Suprapubic skin (tissue), 4 donors: ENCODE results near the gene TLL1. TPM values are rescaled to one million over a fixed set of nuclear protein-coding genes. Genes with fewer than 3 reads are reported as not detected.

ENCODE experiments used
- DNase-seq, 2 donors: peaks; one replicate each; pipeline ENCODE4 v3.0.0-alpha.2; 2019; ENCODE audit warnings: low spot score in 2 of 2
- H3K27ac ChIP-seq: fragments of 200-600 bp; sonication (generic); one replicate; pipeline ENCODE4 v1.5.1; 2019
- H3K27me3 ChIP-seq: fragments of 200-600 bp; sonication (generic); one replicate; pipeline ENCODE4 v1.5.1; 2019
- H3K36me3 ChIP-seq: fragments of 200-600 bp; sonication (generic); one replicate; pipeline ENCODE4 v1.5.1; 2019
- H3K4me1 ChIP-seq: fragments of 200-600 bp; sonication (generic); one replicate; pipeline ENCODE4 v1.5.1; 2019
- H3K4me3 ChIP-seq: fragments of 200-600 bp; sonication (generic); one replicate; pipeline ENCODE4 v1.5.1; 2019; ENCODE audit warnings: mild to moderate bottlenecking
- H3K9me3 ChIP-seq: fragments of 200-600 bp; sonication (generic); one replicate; pipeline ENCODE4 v1.5.1; 2019
- EP300 ChIP-seq: sonication (generic); formaldehyde crosslinking; IDR thresholded peaks from one replicate; pipeline ENCODE4 v1.6.1; 2017; ENCODE audit warnings: antibody characterized with exemption
- POLR2A ChIP-seq, 2 donors: fragments of 450-650 bp; IDR thresholded peaks; one replicate each; pipeline ENCODE4 v1.6.1; 2017; ENCODE audit warnings: antibody characterized with exemption in 2 of 2, mild to moderate bottlenecking in 2 of 2, moderate library complexity in 2 of 2
- POLR2AphosphoS5 ChIP-seq, 3 donors: sonication (generic); formaldehyde crosslinking; IDR thresholded peaks; one replicate each; pipeline ENCODE4 v1.6.1; 2017; ENCODE audit warnings: antibody characterized with exemption in 3 of 3
- WGBS: methylation state at CpG from one replicate; pipeline ENCODE4 v1.1.5; 2018; 5-methylcytosine and 5-hydroxymethylcytosine counted together
- total RNA-seq, 4 donors: library from RNA; depleted of rRNA; stranded (reverse); fragments of >200 nt; gene quantifications; one replicate each; pipeline ENCODE4 v1.1.0, GENCODE V29; 2016
- TF ChIP-seq, protein P1 (sequence below), 2 donors: fragments of 200-600 bp in 1 of 2; fragments of 450-650 bp in 1 of 2; sonication (generic) in 1 of 2; IDR thresholded peaks; one replicate each; pipeline ENCODE4 v1.5.1; 2016 to 2019; ENCODE audit warnings: antibody characterized with exemption in 2 of 2, mild to moderate bottlenecking in 1 of 2, moderate library complexity in 1 of 2

The TLL1 gene
- total RNA-seq, 4 donors from 2014 or later, result 6.4 to 12.9 (median 8.6) TPM

DNA sequence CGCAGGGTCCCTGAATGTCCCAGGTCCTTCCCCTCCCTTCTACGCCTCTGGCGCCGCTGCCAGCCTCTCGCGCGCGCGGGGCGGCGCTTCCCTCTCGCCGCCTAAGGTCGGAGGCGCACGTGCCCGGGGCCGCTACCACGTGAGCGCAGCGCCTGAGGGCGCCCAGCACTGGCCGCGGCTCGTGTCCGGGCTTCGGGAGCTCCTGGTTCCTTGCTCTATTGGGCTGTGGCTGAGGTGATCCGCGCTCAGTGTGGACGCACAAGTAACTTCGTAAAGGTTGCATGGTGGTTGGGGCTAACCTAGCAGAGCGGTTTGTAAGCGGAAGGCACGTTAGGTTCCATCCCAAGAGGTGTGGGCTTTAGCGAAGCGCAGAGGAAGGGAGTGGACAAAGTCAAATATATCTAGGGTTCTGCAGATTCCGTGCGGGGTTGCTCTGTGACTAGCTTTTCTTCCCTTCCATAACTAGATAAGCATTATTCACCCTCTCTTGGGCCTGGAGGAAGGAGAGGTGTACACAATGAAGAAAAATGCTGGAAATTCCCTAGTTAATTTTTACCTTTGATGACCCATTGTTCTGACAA, 1.8 kb downstream of the TLL1 start:
- peaks cover 19% of the 10 kb centered on the region for H3K27me3 ChIP-seq
- 25% methylated on average over 19 of the region's 38 CpGs for WGBS
- H3K9me3 ChIP-seq, result no peaks in the 10 kb centered on the region
- peak overlapping the region; percentile 72 for H3K4me3 ChIP-seq
- H3K27ac ChIP-seq, result peak overlapping the region; percentile 74
- DNase-seq, result no peak
- TF ChIP-seq, protein P1, sequence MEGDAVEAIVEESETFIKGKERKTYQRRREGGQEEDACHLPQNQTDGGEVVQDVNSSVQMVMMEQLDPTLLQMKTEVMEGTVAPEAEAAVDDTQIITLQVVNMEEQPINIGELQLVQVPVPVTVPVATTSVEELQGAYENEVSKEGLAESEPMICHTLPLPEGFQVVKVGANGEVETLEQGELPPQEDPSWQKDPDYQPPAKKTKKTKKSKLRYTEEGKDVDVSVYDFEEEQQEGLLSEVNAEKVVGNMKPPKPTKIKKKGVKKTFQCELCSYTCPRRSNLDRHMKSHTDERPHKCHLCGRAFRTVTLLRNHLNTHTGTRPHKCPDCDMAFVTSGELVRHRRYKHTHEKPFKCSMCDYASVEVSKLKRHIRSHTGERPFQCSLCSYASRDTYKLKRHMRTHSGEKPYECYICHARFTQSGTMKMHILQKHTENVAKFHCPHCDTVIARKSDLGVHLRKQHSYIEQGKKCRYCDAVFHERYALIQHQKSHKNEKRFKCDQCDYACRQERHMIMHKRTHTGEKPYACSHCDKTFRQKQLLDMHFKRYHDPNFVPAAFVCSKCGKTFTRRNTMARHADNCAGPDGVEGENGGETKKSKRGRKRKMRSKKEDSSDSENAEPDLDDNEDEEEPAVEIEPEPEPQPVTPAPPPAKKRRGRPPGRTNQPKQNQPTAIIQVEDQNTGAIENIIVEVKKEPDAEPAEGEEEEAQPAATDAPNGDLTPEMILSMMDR (IDR thresholded peaks at IDR 0.05), result no peak
- TF ChIP-seq EP300, result no peak
- TF ChIP-seq POLR2A (IDR thresholded peaks at IDR 0.05), result no peak
- no peak for TF ChIP-seq POLR2AphosphoS5 (IDR thresholded peaks at IDR 0.05)
- no peaks in the 10 kb centered on the region for H3K36me3 ChIP-seq
- peaks cover 34% of the 10 kb centered on the region for H3K4me1 ChIP-seq

DNA sequence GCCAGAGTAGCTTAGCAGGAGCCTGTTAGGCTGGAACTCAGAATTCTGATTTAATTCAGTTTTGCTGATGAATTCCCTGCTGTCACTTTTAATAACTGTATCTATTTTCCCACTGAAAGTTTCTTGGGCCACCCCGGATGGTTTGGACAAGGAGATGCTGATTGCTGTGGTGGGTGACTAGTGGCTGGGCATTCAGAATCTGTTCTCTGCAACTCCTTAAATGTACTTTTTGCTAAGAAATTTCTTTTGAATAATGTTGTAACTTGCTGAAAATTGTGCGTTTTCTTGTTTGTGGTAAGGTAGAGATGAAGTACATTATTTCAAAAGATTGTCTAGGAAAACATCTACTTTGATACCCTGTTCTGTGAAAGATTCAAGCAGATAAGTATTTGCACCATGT, 2.4 kb downstream of the TLL1 start:
- Histone ChIP-seq H3K9me3 (no peaks in the 10 kb centered on the region), H3K27me3 (peaks cover 19% of the 10 kb centered on the region), H3K36me3 (no peaks in the 10 kb centered on the region), H3K27ac (no peak overlapping the region), H3K4me1 (peaks cover 34% of the 10 kb centered on the region), H3K4me3 (peak overlapping the region; percentile 72)
- DNase-seq, result no peak
- no peak for TF ChIP-seq POLR2AphosphoS5 (IDR thresholded peaks at IDR 0.05)
- TF ChIP-seq EP300, result no peak
- 92% methylated on average over 2 of the region's 2 CpGs for WGBS

DNA sequence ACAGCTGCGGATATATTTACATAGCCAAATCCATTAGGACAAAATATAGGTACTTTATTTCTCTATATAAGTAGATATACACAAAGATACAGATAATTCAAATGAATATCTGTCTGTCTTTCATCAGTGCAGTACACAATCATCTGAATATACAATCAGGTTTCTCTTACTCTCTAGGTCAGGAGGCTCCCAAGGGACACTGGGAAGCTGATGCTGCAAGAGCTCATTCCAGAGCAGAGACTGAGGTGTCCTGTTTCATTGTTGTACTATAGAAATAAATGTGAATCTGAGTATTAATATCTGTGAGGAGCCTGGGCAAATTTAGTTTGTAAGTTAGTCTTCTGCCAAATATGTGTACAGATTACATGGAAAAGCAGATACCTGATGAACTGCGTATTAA, 4.2 kb downstream of the TLL1 start:
- Histone ChIP-seq H3K27ac (no peak overlapping the region), H3K4me3 (no peak overlapping the region), H3K27me3 (peaks cover 19% of the 10 kb centered on the region), H3K4me1 (peaks cover 27% of the 10 kb centered on the region), H3K9me3 (no peaks in the 10 kb centered on the region), H3K36me3 (no peaks in the 10 kb centered on the region)
- TF ChIP-seq POLR2AphosphoS5 (IDR thresholded peaks at IDR 0.05) (no peak), POLR2A (IDR thresholded peaks at IDR 0.05) (no peak), EP300 (no peak)
- TF ChIP-seq, protein P1 (IDR thresholded peaks at IDR 0.05), result no peak
- 94% methylated on average over 2 of the region's 2 CpGs for WGBS
- no peak for DNase-seq

DNA sequence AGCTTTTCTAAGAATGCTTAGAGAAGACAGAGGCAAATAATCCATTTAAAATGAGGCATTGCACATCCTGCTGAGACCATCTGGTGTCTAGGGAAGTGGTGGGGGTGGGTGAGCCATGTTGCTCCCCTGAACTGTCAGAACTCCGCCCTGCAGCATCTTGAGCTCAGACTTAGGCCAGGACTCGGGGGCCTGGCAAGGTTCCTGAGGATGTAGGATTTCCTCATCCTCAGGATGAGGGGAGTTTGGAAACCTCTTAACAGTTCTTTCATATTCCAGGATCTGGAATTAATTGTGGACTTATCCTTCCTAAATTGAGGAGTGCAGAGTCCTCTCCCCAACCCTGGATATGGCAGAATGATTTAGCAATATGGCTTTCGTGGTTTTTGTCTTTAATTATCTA, 6.6 kb downstream of the TLL1 start:
- TF ChIP-seq, protein P1 (IDR thresholded peaks at IDR 0.05), result no peak
- TF ChIP-seq POLR2A (IDR thresholded peaks at IDR 0.05), result no peak
- no peak for TF ChIP-seq POLR2AphosphoS5 (IDR thresholded peaks at IDR 0.05)
- no peak for TF ChIP-seq EP300
- Histone ChIP-seq H3K27me3 (peaks cover 6% of the 10 kb centered on the region), H3K9me3 (no peaks in the 10 kb centered on the region), H3K36me3 (no peaks in the 10 kb centered on the region), H3K27ac (no peak overlapping the region), H3K4me3 (no peak overlapping the region), H3K4me1 (peaks cover 8% of the 10 kb centered on the region)
- WGBS, result 48% methylated on average over 3 of the region's 3 CpGs
- DNase-seq, result no peak

DNA sequence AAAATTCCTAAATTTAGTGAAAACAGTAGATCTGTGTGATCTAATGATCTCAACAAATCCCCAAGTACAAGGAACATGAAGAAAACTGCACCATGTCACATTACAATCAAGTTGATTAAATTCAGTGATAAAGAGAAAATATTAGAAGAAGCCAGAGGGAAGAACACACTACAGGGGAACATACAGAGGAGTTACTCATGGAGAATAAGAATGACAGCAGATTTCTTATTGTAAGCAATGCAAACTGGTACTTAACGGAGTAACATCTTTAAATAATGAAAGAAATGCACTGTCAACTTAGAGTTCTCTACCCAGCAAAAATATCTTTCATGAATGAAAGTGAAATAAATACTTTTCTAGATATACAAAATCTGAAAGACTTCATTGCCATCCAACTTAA, 21.1 kb downstream of the TLL1 start:
- Histone ChIP-seq H3K27me3 (no peaks in the 10 kb centered on the region), H3K4me3 (no peak overlapping the region), H3K4me1 (no peaks in the 10 kb centered on the region), H3K9me3 (peaks cover 20% of the 10 kb centered on the region), H3K36me3 (no peaks in the 10 kb centered on the region), H3K27ac (no peak overlapping the region)
- no peak for TF ChIP-seq EP300
- TF ChIP-seq, protein P1 (IDR thresholded peaks at IDR 0.05), result no peak
- no peak for DNase-seq
- 92% methylated on average over 1 of the region's 1 CpG for WGBS
